ENCODE results near the gene LGALS7. TPM values are rescaled to one million over a fixed set of nuclear protein-coding genes. Genes with fewer than 3 reads are reported as not detected.
"Not testable (repeated sequence)": the region's sequence is repeated elsewhere in the genome, so short reads cannot be mapped to it uniquely, and the experiment has no call there.

LGALS7 gene
- total RNA-seq, 1 donor from 2014 or later, result not detected

GRCh38 chr19:38803543-38803942 is 30.2 kb upstream of the LGALS7 start:
- no peak overlapping the region for H3K27ac Mint-ChIP-seq
- CTCF ChIA-PET, result no interaction called here
- POLR2A ChIA-PET, result no interaction called here
- no peak overlapping the region for H3K4me3 Mint-ChIP-seq
- ATAC-seq (ENCODE audit: low read depth) (no peak), DNase-seq (no peak)
- TF ChIP-seq CTCF (IDR thresholded peaks at IDR 0.05), result no peak
- H3K36me3 Mint-ChIP-seq (ENCODE audit: low read depth), result peaks cover 5% of the 10 kb centered on the region
- H3K27me3 Mint-ChIP-seq, result no peaks in the 10 kb centered on the region
- intact Hi-C loops (cut with micrococcal nuclease), result no loop called here
- H3K9me3 Mint-ChIP-seq, result no peaks in the 10 kb centered on the region
- H3K4me1 Mint-ChIP-seq, result peaks cover 11% of the 10 kb centered on the region

DNA sequence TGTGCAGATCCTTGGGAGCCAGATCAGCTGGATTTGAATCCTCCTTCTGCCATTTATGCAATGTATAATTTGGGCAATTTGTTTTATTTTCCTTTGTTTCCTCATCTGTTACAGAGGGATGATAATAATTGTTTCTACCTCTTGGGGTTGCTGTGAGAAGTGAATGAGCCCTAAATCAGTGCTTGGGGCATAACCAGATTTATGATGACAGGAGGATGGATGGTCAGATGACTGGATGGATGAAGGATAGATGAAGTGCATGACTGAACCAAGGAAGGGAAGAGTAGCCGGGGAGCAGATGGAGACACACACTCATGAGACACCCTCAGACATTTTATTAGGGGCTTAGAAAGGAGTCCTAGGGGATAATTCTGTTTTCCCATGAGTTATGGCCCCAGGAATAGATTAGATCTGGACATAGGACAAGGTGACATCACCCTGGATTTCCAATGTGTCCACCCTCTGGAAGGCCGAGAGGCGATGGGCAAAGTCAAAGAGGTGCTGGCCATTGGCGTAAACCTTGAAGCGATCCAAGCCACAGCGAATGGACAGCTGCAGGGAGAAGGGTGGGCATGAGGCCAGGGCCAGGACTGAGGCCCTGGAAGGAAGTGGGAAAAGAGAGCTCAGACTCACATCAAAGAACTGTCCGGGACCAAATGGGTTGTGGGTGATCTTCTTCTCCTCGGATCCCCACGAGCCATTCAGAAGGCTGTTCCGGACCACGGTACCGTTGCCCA is 28.2 kb upstream of the LGALS7 start:
- CTCF ChIA-PET, result no interaction called here
- Mint-ChIP-seq H3K27me3 (no peaks in the 10 kb centered on the region), H3K4me1 (peaks cover 6% of the 10 kb centered on the region), H3K4me3 (no peak overlapping the region), H3K9me3 (no peaks in the 10 kb centered on the region), H3K36me3 (ENCODE audit: low read depth) (peaks cover 5% of the 10 kb centered on the region), H3K27ac (no peak overlapping the region)
- DNase-seq (no peak), ATAC-seq (ENCODE audit: low read depth) (no peak)
- no peak for TF ChIP-seq CTCF (IDR thresholded peaks at IDR 0.05)
- POLR2A ChIA-PET, result no interaction called here
- intact Hi-C loops (cut with micrococcal nuclease), result no loop called here

DNA sequence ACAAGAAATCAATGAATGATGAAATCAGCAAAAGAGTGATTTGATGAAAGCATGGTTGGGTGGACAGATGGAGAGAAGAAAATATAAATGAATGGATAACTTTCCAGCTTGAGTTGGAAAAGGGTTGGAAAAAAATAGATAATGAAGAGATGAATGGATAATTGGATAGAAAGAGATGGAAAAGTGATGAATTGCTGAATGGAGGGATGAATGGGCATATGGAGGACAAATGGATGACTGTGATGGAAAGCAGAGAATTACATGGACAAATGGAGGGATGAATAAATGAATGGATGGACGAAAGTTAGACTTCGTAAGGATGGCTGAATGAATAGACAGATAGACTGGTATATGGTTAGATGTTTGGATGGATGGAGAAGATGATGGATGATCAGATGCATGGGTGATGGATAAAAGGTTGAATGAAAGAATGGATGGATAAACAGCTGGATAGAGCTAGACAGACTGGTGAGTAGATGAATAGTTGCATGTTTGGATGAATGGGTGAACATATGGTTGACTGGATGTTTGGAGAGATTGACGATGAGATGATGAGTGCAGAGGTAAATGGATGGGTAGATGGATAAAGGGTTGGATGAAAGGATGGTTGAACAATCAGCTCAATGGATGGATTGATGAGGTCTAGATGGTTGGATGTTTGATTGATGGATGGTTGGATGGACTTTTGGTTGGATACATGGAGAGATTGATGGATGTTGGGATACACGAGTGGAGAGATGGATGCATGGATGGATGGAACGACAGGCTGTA is 27.4 kb upstream of the LGALS7 start:
- DNase-seq (no peak), ATAC-seq (ENCODE audit: low read depth) (no peak)
- no peak overlapping the region for H3K27ac Mint-ChIP-seq
- no peak for TF ChIP-seq CTCF (IDR thresholded peaks at IDR 0.05)
- ChIA-PET POLR2A (no interaction called here), CTCF (no interaction called here)
- no peaks in the 10 kb centered on the region for H3K9me3 Mint-ChIP-seq
- no peak overlapping the region for H3K4me3 Mint-ChIP-seq
- peaks cover 5% of the 10 kb centered on the region for H3K36me3 Mint-ChIP-seq (ENCODE audit: low read depth)
- intact Hi-C loops (cut with micrococcal nuclease), result no loop called here
- no peaks in the 10 kb centered on the region for H3K27me3 Mint-ChIP-seq
- H3K4me1 Mint-ChIP-seq, result peaks cover 6% of the 10 kb centered on the region

- no peak for ATAC-seq (ENCODE audit: low read depth)
- DNase-seq, result no peak
- Mint-ChIP-seq H3K4me1 (no peaks in the 10 kb centered on the region), H3K4me3 (no peak overlapping the region), H3K27me3 (no peaks in the 10 kb centered on the region), H3K36me3 (ENCODE audit: low read depth) (peaks cover 2% of the 10 kb centered on the region), H3K9me3 (no peaks in the 10 kb centered on the region), H3K27ac (no peak overlapping the region)
- CTCF ChIA-PET, result interaction anchor here (1.1 kb wide), 1 partner anchor 131 kb away, joined by 3 read pairs; the partner anchor contains the start of genes MRPS12 and SARS2
- TF ChIP-seq CTCF (IDR thresholded peaks at IDR 0.05), result no peak
- POLR2A ChIA-PET, result interaction anchor here (0.9 kb wide), 1 partner anchor 17 kb away, joined by 4 read pairs; no protein-coding TSS in a partner anchor
- intact Hi-C loops (cut with micrococcal nuclease), result no loop called here
These were observed 25.8 kb upstream of the LGALS7 start for GRCh38 chr19:38799104-38799503.

DNA sequence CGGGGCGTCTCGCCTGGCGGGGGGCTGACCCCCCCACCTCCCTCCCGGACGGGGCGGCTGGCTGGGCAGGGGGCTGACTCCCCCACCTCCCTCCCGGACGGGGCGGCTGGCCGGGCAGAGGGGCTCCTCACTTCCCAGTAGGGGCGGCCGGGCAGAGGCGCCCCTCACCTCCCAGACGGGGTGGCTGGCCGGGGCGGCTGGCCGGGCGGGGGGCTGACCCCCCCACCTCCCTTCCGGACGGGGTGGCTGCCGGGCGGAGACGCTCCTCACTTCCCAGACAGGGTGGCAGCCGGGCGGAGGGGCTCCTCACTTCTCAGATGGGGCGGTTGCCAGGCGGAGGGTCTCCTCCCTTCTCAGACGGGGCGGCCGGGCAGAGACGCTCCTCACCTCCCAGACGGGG is 24.5 kb upstream of the LGALS7 start:
- H3K4me3 Mint-ChIP-seq; POLR2A ChIA-PET; intact Hi-C loops (cut with micrococcal nuclease); DNase-seq; H3K9me3 Mint-ChIP-seq; H3K27me3 Mint-ChIP-seq; H3K4me1 Mint-ChIP-seq; ATAC-seq (ENCODE audit: low read depth); H3K27ac Mint-ChIP-seq; H3K36me3 Mint-ChIP-seq (ENCODE audit: low read depth); CTCF ChIA-PET: not testable (repeated sequence)

All from activated B cell treated with CpG ODN at 0.5 μM for 24 hours (primary cell).